Measurements from ENCODE around the gene FBLN2.

FBLN2 gene

GRCh38 chr3:13651775-13652428 lies 103.0 kb downstream of the FBLN2 start:
- no peak for DNase-seq

- DNase-seq = no peak
These were observed 103.8 kb downstream of the FBLN2 start for GRCh38 chr3:13652728-13653127.

GRCh38 chr3:13653631-13654279 lies 104.8 kb downstream of the FBLN2 start:
- no peak for DNase-seq

- peak; percentile 69 for DNase-seq
These were observed 105.6 kb downstream of the FBLN2 start for GRCh38 chr3:13654330-13655060.

- peak; percentile 73 for DNase-seq
These were observed 106.4 kb downstream of the FBLN2 start for GRCh38 chr3:13655061-13655913.

GRCh38 chr3:13656584-13657301 lies 107.8 kb downstream of the FBLN2 start:
- DNase-seq = no peak

GRCh38 chr3:13657660-13658435 lies 108.9 kb downstream of the FBLN2 start:
- DNase-seq = peak; percentile 85

- no peak for DNase-seq
These were observed 109.8 kb downstream of the FBLN2 start for GRCh38 chr3:13658681-13659080.

GRCh38 chr3:13659221-13659969 lies 110.5 kb downstream of the FBLN2 start:
- DNase-seq = no peak

- DNase-seq = no peak
These were observed 111.3 kb downstream of the FBLN2 start for GRCh38 chr3:13660042-13660874.

GRCh38 chr3:13661121-13661520 lies 112.2 kb downstream of the FBLN2 start:
- no peak for DNase-seq

GRCh38 chr3:13662238-13662847 lies 113.4 kb downstream of the FBLN2 start:
- no peak for DNase-seq

GRCh38 chr3:13663781-13664535 lies 115.0 kb downstream of the FBLN2 start:
- DNase-seq = no peak

GRCh38 chr3:13665582-13666226 lies 116.8 kb downstream of the FBLN2 start:
- DNase-seq = no peak

- no peak for DNase-seq
These were observed 117.3 kb downstream of the FBLN2 start for GRCh38 chr3:13666227-13666619.

- no peak for DNase-seq
These were observed 118.1 kb downstream of the FBLN2 start for GRCh38 chr3:13666781-13667709.

GRCh38 chr3:13668136-13668535 lies 119.2 kb downstream of the FBLN2 start:
- no peak for DNase-seq

All from activated effector memory CD4-positive, alpha-beta T cell treated with anti-CD3 and anti-CD28 coated beads, Interleukin-2, amount 50 U/mL, for 16 hours (primary cell).